GM21723 (cell line): ENCODE results near the gene DNASE1L2.

Source experiments
- ATAC-seq: cut with Tn5 transposase; IDR thresholded peaks from one replicate; pipeline ENCODE4 v1.9.1; 2021; ENCODE audit warnings: mild to moderate bottlenecking, moderate library complexity; ENCODE audit not compliant: unreplicated experiment

Gene DNASE1L2

GRCh38 chr16:2223221-2223941 is 12.9 kb upstream of the DNASE1L2 start, which contains the start of gene E4F1:
Gene E4F1, plus strand, starts transcription at chr16:2223591. Its CDS starts 23 bp downstream, at chr16:2223614.
- ATAC-seq, result peak; percentile 89

- peak; percentile 32 for ATAC-seq
These were observed 12.2 kb upstream of the DNASE1L2 start for GRCh38 chr16:2223942-2224486.

GRCh38 chr16:2226245-2226793 is 9.9 kb upstream of the DNASE1L2 start:
- ATAC-seq, result no peak

- ATAC-seq, result no peak
These were observed 9.3 kb upstream of the DNASE1L2 start for GRCh38 chr16:2226918-2227317.

GRCh38 chr16:2228161-2228824 is 8.0 kb upstream of the DNASE1L2 start:
- no peak for ATAC-seq

DNA sequence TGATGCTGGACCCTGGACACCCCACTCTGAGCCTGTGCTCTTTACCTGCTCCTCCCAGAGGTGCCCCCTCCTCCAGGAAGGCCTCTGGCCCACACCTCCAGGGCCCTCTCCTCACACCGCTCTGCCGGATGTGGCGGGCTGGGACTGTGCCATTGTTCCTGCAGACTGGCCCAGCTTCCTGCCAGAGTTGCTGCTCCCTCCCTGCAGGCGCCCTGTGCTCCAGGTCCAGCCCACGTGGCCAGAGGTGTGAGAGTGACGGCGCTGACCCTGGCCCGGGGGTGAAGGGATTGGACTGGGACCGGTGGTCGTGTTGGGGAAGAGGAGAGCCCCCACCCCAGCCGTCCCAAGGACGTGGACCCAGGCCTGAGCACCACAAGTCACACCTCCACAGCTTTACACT is 7.2 kb upstream of the DNASE1L2 start:
- ATAC-seq, result no peak

DNA sequence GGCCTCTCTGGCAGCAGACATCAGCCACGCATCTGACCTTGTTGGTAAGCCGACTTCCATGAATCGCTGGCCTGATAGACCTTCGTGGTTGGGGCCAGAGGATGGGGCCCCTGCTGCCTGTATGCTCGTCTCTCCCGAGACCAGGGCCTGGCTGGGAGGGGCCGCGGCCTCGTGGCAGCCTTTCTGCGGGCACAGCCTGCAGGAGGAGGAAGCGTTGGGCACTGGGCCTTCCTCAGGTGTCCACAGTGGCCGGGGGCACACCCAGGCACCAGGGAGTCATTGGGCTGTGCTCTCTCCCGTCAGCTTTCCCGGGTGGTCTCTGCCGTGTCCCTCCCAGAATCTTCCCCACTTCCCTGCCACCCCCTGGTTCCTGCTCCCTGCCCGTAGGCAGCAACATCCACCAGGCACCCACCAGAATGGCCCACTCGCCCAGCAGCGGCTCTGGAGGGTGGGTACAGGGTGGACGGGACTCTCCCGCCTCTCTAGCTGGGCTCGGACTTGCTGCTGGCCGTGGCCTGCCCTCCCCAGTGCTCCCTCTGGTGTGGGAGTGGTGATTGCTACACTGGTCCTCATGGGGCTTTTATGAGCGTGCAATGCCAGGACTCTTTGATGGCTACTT is 6.5 kb upstream of the DNASE1L2 start:
- ATAC-seq, result no peak

- ATAC-seq, result no peak
These were observed 5.9 kb upstream of the DNASE1L2 start for GRCh38 chr16:2230376-2230775.

DNA sequence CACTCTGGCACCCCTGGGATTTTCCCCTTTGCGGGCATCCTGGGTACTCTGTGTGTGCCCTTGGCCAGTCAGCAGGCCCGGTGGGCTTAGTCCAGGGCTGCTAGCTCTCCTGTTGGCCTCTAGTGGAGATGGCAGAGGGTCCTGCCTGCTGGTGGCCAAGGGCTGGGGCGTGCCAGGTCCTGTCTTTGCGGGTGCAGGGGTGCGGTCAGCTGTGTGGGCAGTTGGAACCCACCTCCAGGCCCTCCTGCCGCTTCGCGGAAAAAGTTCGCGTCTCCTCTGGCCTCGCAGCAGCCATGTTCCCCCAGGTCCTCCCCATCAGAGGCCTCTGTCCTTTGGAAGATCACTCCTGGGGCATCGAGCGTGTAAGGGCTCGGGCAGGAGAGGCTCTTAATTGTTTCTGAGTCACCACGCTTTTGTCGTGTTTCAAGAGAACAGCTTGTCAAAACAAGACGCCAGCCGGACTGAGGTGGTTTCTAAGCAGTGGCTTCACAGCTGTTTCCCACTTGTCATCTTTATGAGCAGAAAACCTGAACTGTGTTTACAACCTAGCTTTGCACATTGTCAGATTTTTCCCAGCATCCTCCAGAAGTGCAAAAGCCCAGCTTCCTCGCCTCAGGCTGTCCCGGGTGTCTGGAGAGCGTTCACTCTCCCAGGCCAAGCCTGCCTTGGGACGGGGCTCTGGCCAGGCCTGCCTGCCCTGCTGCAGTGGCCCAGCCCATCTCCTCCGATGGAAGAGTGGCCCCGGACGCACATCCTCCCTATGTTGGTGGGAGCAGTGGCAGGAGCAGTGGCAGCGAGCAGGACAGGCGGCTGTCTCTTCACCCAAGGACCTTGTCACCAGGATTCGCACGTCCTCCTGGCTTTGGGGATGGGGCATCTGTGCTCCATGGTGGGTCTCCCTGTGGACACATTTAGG is 5.0 kb upstream of the DNASE1L2 start:
- ATAC-seq, result no peak

DNA sequence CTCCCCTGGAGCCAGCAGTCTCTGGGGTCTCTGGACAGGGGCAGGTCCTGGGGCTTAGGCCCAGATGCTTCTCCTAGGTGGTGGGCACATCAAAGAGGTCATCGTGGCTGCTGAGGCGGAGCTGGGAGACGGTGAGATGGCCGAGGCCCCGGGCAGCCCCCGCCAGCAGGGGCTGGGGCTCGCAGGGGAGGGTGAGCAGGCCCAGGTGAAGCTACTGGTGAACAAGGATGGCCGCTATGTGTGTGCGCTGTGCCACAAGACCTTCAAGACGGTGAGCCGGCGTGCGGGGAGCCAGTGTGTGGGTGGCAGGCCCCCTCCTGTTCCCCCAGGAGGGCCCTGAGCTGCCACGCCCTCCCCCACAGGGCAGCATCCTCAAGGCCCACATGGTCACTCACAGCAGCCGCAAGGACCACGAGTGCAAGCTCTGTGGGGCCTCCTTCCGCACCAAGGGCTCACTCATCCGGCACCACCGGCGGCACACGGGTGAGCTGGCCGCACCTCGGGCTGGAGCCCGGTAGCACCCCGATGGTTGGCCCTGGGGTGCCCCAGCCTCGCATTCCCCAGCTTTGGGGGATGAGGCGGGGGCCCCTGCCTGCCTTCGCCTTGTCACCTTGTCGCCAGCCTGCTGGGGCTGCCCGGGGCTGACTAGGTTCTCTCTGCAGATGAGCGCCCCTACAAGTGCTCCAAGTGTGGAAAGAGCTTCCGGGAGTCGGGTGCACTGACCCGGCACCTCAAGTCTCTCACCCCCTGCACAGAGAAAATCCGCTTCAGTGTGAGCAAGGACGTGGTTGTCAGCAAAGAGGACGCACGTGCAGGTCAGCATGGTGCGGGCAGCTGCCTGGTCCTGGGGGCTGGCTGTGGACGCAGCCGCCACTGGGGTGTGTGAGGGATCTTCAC is 3.9 kb upstream of the DNASE1L2 start:
- ATAC-seq, result no peak

DNA sequence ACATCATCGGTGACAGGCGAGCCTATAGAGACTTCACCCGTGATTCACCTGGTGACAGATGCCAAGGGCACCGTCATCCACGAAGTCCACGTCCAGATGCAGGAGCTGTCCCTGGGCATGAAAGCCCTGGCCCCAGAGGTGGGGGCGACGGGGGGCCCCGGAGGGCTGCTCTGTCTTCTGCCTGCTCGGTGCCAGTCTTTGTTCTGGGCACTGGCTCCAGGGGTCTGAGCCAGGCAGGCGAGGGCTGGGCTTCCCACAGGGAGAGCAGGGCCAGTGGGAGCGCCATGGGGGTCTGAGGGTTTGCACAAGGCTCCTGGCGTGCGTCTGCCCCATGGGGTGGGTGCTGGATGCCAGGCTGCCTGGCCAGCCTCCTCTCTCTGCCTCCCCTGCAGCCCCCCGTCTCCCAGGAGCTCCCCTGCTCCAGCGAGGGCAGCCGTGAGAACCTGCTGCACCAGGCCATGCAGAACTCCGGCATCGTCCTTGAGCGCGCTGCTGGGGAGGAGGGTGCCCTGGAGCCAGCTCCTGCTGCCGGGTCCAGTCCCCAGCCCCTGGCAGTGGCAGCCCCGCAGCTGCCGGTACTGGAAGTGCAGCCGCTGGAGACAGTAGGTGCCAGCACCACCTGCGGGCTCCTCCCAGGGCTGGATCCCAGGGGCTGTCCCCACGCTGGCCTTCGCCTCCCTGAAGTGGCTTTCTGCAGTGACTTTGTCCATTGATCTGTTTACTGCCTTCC is 3.0 kb upstream of the DNASE1L2 start:
- no peak for ATAC-seq

- no peak for ATAC-seq
These were observed 2.1 kb upstream of the DNASE1L2 start for GRCh38 chr16:2233872-2234812.

DNA sequence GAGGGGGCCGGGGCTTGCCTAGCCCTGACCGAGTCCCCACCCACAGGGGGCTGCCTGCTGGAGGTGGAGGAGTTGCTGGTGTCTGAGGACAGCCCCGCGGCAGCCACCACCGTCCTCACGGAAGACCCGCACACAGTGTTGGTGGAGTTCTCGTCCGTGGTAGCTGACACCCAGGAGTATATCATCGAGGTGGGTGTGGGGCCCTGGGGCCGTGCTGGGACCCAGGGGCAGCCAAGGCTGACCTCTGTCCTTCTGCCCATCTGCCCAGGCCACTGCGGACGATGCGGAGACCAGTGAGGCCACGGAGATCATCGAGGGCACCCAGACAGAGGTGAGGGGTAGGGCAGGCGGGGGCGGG is 1.5 kb upstream of the DNASE1L2 start:
- ATAC-seq, result no peak

DNA sequence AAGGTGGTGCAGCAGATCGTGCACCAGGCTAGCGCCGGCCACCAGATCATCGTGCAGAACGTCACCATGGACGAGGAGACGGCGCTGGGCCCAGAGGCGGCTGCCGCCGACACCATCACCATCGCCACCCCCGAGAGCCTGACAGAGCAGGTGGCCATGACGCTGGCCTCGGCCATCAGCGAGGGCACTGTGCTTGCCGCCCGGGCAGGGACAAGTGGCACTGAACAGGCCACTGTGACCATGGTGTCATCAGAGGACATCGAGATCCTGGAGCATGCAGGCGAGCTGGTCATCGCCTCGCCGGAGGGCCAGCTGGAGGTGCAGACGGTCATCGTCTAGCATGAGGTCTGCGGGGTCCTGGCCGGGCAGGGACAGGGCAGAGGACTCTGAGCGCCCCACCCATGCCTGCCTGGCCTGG is 1.0 kb upstream of the DNASE1L2 start:
- ATAC-seq, result no peak

GRCh38 chr16:2235695-2236336 is 428 bp upstream of the DNASE1L2 start:
- ATAC-seq, result no peak

- ATAC-seq, result no peak
These were observed 848 bp downstream of the DNASE1L2 start for GRCh38 chr16:2237102-2237482.

GRCh38 chr16:2237493-2238149 is 1.4 kb downstream of the DNASE1L2 start:
- ATAC-seq, result no peak
